Mucosa of gallbladder (tissue), 1 donor: ENCODE measurements around the gene UGT1A5. TPM values are rescaled to one million over a fixed set of nuclear protein-coding genes. Genes with fewer than 3 reads are reported as not detected.
A peak's percentile ranks its signal among the peaks of the same experiment; 100 is the strongest.
"Not testable (repeated sequence)": the region's sequence is repeated elsewhere in the genome, so short reads cannot be mapped to it uniquely, and the experiment has no call there.

Source experiments
- DNase-seq: peaks from one replicate; pipeline ENCODE4 v3.0.0-alpha.2; 2020; ENCODE audit warnings: low spot score
- total RNA-seq: library from RNA; stranded (reverse); gene quantifications from one replicate; pipeline ENCODE4 v1.2.1, GENCODE V29; 2021
- donor health status: DM: no; HTN: no; CAD: no.

The UGT1A5 gene
- total RNA-seq, 1 donor from 2014 or later = 2.0 TPM

GRCh38 chr2:233693963-233694362, 18.7 kb upstream of the UGT1A5 start:
- no peak for DNase-seq

GRCh38 chr2:233698740-233699139, 14.0 kb upstream of the UGT1A5 start:
- no peak for DNase-seq

GRCh38 chr2:233699424-233700027, 13.2 kb upstream of the UGT1A5 start:
- DNase-seq = no peak

DNA sequence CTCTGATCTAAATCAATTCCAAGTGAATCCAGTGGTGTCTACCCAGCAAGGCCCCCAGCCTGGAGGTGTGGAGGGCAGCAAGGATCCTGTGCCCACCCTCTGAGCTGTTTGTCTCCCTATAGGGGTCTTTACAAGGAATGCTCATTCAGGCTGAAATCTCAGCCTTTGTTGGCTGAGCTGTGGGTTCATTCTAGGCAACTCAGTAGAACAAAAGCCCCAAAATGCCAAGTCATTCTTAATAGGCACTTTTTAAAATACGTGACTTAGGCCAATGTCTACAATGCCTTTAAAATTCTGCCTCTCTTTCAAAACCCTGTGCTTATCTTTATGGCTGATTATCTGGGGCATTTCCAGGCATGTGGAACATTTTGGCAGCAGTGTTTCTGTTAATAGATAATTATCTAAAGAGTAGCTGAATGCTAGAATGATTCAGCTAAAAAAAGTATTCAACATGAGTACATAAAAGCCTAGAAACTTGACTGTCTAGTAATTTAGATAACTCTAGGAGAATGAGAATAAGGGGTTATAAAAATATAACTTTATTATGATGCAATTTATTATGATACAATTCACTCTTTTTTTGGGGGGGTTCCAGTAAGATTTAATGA, 12.6 kb upstream of the UGT1A5 start:
- peak; percentile 64 for DNase-seq

DNA sequence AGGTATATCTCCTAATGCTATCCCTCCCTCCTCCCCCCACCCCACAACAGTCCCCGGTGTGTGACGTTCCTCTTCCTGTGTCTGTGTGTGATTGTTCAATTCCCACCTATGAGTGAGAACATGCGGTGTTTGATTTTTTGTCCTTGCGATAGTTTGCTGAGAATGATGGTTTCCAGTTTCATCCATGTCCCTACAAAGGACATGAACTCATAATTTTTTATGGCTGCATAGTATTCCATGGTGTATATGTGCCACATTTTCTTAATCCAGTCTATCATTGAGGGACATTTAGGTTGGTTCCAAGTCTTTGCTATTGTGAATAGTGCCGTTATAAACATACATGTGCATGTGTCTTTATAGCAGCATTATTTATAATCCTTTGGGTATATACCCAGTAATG, 11.9 kb upstream of the UGT1A5 start:
- not testable (repeated sequence) for DNase-seq

DNA sequence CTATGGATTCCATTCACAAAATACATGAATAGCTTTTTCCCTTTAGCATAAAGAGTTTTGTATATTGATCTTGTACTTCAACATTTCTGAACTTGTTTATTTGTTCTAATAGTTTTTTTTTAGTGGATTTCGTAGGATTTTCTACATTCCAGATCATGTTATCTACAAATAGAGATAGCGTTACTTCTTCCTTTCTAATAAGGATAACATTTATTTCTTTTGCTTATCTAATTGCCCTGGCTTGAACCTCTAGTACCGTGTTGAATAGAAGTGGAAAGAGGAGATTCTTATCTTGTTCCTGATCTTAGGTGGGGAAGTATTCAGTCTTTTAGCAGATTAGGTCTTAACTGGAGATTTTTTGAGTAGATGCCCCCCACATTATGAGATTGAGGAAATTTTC, 10.5 kb upstream of the UGT1A5 start:
- DNase-seq = no peak

GRCh38 chr2:233705911-233706506, 6.7 kb upstream of the UGT1A5 start:
- peak; percentile 75 for DNase-seq

DNA sequence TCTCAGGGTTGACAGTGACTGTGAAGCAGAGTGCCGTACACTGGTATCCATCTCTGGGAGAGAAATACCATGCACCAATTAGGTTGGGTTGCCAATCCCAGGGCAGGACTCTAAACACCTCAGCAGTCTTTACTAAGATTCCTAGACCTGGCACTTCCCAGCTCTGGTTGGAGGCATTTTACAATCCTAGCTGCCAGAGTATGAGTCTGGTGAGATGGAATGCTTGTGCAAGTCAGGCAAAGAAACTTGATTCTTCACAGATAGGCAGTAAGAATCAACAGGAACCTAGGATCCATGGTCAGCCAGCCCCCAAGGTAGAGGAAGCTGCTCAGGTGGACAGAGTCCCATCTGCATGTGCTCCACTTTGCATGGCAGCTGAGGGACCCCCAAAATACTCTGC, 6.0 kb upstream of the UGT1A5 start:
- DNase-seq = no peak

DNA sequence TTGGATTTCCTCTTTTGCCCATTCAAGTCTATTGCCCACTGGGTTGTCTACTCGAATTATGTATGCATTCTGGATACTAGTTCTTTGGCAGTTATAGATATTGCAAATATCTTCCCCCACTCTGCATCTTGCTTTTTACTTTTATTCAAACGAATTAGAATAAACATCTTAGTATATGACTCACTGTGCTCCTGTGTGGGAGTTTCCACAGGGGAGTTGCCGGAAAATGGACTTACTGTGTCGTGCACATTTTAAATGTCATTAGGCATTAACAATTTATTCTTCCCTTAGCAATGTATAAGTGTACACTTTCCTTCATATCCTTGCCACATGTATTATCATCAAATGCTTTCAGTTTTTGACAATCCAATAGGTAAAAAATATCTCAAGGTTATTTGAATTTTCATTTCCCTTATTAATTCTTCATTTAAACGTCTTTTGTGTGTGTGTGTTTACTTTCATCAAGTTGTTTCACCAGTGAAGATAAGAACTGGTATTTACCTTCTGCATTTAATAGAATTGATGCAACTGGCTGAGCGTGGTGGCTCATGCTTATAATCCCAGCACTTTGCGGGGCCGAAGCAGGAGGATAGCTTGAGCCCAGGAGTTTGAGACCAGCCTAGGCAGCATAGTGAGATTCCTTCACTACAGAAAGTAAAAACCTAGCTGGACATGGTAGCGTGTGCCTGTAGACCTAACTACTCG, 4.6 kb upstream of the UGT1A5 start:
- DNase-seq = no peak

DNA sequence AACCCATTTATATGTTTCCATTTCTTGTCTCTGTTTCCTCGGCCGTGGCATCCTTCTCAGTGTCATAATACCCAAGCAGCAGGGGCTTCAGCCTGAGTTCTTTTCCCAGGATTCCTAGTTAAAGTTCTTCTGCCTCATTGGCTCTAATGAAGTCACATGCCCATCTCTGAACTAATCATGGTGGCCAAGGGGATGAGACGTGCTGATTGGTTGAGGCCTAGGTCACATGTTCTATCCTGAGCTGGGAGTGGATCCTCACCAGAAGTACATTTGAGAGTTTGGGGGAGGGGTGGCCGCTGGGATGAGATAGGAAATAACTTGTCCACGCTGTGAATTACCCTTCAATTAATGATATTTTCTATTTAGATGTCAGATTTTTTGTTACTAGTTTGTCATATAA, 3.8 kb upstream of the UGT1A5 start:
- no peak for DNase-seq

GRCh38 chr2:233711312-233712008, 1.2 kb upstream of the UGT1A5 start:
- DNase-seq = peak; percentile 82

DNA sequence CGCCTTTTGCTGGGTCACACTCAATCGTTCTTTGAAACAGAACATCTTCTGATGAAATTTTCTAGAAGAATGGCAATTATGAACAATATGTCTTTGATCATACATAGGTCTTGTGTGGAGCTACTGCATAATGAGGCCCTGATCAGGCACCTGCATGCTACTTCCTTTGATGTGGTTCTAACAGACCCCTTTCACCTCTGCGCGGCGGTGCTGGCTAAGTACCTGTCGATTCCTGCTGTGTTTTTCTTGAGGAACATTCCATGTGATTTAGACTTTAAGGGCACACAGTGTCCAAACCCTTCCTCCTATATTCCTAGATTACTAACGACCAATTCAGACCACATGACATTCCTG, 532 bp downstream of the UGT1A5 start:
- DNase-seq = no peak

GRCh38 chr2:233714121-233714520, 1.4 kb downstream of the UGT1A5 start:
- no peak for DNase-seq

DNA sequence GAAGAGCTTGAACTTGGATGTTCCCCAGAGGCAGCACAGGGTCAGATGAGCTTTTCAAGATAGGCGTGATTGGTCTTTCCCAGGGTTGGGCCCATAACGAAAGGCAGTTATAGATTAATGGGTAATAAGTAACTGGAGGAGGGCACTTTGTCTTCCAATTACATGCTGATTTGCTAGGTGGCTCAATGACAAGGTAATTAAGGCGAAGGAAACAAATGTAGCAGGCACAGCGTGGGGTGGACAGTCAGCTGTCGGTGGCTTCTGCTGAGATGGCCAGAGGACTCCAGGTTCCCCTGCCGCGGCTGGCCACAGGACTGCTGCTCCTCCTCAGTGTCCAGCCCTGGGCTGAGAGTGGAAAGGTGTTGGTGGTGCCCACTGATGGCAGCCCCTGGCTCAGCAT, 5.8 kb downstream of the UGT1A5 start, which contains the start of gene UGT1A4:
Gene UGT1A4, plus strand, starts transcription at position 185 of the 400 bp plus-strand sequence. Its CDS starts 85 bp downstream, at position 270.
- DNase-seq = no peak

DNA sequence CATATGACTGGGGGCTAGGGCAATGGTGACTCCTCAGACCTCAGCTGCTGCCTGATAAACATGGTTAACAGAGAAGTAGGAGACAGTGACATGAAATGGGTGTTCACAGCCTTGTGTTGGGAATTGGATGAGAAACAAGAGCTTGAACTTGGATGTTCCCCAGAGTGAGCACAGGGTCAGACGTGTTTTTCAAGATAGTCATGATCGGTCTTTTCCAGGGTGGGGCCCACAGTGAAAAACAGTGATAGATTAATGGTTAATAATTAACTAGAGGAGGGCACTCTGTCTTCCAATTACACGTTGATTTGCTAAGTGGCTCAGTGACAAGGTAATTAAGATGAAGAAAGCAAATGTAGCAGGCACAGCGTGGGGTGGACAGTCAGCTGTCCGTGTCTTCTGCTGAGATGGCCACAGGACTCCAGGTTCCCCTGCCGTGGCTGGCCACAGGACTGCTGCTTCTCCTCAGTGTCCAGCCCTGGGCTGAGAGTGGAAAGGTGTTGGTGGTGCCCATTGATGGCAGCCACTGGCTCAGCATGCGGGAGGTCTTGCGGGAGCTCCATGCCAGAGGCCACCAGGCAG, 16.1 kb downstream of the UGT1A5 start, which contains the start of gene UGT1A3:
Gene UGT1A3, plus strand, starts transcription at position 320 of the 579 bp plus-strand sequence. Its CDS starts 85 bp downstream, at position 405.
- no peak for DNase-seq

DNA sequence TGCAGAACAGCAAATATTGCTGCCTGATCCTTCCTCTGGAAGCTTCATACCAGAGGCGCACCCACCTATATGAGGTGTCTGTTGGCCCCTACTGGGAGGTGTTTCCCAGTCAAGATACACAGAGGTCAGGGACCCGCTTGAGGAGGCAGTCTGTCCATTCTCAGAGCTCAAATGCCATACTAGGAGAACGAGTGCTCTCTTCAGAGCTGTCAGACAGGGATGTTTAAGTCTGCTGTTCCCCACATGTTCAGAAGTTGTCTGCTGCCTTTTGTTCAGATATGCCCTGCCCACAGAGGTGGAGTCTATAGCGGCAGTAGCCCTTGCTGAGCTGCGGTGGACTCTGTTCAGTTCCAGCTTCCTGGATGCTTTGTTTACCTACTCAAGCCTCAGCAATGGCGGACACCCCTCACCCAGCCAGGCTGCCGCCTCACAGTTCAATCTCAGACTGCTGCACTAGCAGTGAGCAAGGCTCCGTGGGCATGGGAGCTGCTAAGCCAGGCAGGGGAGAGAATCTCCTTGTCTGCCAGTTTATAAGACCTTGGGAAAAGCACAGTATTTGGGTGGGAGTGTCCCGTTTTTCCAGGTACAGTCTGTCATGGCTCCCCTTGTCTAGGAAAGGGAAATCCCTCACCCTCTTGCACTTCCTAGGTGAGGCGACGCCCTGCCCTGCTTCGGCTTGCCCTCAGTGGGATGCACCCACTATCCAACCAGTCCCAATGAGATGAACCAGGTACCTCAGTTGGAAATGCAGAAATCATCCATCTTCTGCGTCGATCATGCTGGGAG, 24.4 kb downstream of the UGT1A5 start:
- DNase-seq = peak; percentile 44

DNA sequence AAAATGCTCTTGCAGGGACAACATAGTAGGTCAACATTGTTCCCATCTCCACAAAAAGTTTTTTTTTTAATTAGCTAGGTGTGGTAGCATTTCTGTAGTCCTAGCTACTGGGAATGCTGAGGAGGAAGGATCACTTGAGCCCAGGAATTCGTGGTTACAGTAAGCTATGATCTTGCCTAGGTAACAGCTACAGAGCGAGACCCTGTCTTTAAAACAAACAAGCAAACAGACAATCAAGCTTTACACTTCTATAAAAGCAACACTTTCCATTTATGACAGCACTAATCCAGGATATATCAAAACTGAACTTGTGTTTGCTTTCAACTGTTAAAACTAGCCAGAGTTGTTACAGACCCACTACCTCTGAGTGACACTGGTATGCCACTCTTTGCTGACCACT, 28.2 kb downstream of the UGT1A5 start:
- no peak for DNase-seq

GRCh38 chr2:233743464-233744259, 31.0 kb downstream of the UGT1A5 start:
- DNase-seq = no peak

DNA sequence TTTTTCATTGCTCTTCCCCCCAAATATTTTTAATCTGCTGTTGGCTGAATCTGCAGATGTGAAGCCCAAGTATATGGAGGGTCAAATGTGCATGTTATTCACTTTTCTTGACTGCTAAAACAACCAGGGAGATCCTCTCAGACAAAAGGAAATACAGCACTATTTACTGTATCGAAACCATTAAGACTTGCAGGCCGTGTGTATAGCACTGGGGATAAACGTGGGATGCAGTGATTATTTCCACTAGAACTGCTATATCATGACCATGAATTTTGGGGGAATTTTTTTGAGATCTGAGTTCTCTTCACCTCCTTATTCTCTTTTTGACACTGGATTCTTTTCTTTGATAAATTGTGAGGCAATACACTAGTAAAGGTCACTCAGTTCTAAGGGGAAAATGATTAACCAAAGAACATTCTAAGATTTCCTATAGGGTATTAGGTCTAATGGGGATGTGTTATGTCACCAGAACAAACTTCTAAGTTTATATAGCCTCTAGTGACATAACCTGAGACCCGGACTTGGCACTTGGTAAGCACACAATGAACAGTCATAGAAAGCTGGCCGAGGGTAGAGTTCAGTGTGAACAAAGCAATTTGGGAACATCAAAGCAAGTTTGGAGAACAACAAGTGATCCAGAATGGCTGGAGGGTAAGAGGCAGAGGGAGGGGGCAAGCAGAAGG, 32.5 kb downstream of the UGT1A5 start:
- DNase-seq = no peak
